SK-N-MC (cell line): ENCODE results near the gene SOHLH2.

ENCODE experiments used
- DNase-seq: peaks from one replicate; pipeline ENCODE4 v3.0.0-alpha.2; 2011; ENCODE audit warnings: low read depth, low spot score
- H3K27ac ChIP-seq: fragments of 200-600 bp; sonication (generic); 2 replicates; pipeline ENCODE4 v1.5.1; 2016; ENCODE audit warnings: mixed run types
- H3K36me3 ChIP-seq: fragments of 200-600 bp; sonication (generic); 2 replicates; pipeline ENCODE4 v1.6.1; 2017; ENCODE audit warnings: antibody characterized with exemption, low read length, mixed read lengths; ENCODE audit not compliant: insufficient read depth
- H3K4me3 ChIP-seq: fragments of 200-600 bp; sonication (generic); 2 replicates; pipeline ENCODE4 v1.5.1; 2016
- H3K9ac ChIP-seq: fragments of 200-600 bp; sonication (generic); 2 replicates; pipeline ENCODE4 v1.8.0; 2017; ENCODE audit warnings: mixed run types, mixed read lengths; ENCODE audit not compliant: insufficient read length
- H3K9me3 ChIP-seq: fragments of 200-600 bp; sonication (generic); 2 replicates; pipeline ENCODE4 v1.6.1; 2017; ENCODE audit warnings: low read depth, mild to moderate bottlenecking, antibody characterized with exemption, low read length, moderate library complexity, mixed read lengths
- EZH2 ChIP-seq: fragments of 200-600 bp; sonication (generic); IDR thresholded peaks from one replicate; pipeline ENCODE4 v1.6.1; 2017; ENCODE audit warnings: antibody characterized with exemption
- FOXP2 ChIP-seq: optimal IDR thresholded peaks from 2 replicates; pipeline ENCODE3; 2011; ENCODE audit warnings: mild to moderate bottlenecking, moderate library complexity; ENCODE audit not compliant: insufficient read depth; ENCODE audit errors: extremely low read length, control extremely low read depth
- POLR2AphosphoS5 ChIP-seq: IDR thresholded peaks from 2 replicates; pipeline ENCODE4 v1.6.1; 2012; ENCODE audit warnings: mild to moderate bottlenecking, low read depth, low read length, borderline replicate concordance

SOHLH2 gene

GRCh38 chr13:36132376-36132775 lies 82.0 kb downstream of the SOHLH2 start:
- no peaks in the 10 kb centered on the region for H3K9me3 ChIP-seq
- DNase-seq = no peak
- no peak overlapping the region for H3K9ac ChIP-seq
- no peak for TF ChIP-seq POLR2AphosphoS5
- no peak for TF ChIP-seq EZH2
- no peak overlapping the region for H3K4me3 ChIP-seq
- H3K27ac ChIP-seq = no peak overlapping the region
- H3K36me3 ChIP-seq = no peaks in the 10 kb centered on the region

GRCh38 chr13:36131931-36132297 lies 82.4 kb downstream of the SOHLH2 start:
- Histone ChIP-seq H3K4me3 (no peak overlapping the region), H3K36me3 (no peaks in the 10 kb centered on the region), H3K9me3 (no peaks in the 10 kb centered on the region), H3K9ac (no peak overlapping the region), H3K27ac (no peak overlapping the region)
- TF ChIP-seq FOXP2 = no peak
- no peak for TF ChIP-seq POLR2AphosphoS5
- no peak for TF ChIP-seq EZH2
- no peak for DNase-seq

GRCh38 chr13:36131222-36131930 lies 83.0 kb downstream of the SOHLH2 start, which contains the start of gene DCLK1:
TSS of gene DCLK1 (minus strand) at chr13:36131382.
- Histone ChIP-seq H3K9ac (no peak within 1 kb of the TSS), H3K4me3 (peak within 1 kb of the TSS; percentile 75), H3K9me3 (no peaks in the 10 kb centered on the region), H3K36me3 (no peaks in the 10 kb centered on the region), H3K27ac (no peak within 1 kb of the TSS)
- no peak for DNase-seq
- no peak for TF ChIP-seq FOXP2
- no peak for TF ChIP-seq POLR2AphosphoS5
- no peak for TF ChIP-seq EZH2

DNA sequence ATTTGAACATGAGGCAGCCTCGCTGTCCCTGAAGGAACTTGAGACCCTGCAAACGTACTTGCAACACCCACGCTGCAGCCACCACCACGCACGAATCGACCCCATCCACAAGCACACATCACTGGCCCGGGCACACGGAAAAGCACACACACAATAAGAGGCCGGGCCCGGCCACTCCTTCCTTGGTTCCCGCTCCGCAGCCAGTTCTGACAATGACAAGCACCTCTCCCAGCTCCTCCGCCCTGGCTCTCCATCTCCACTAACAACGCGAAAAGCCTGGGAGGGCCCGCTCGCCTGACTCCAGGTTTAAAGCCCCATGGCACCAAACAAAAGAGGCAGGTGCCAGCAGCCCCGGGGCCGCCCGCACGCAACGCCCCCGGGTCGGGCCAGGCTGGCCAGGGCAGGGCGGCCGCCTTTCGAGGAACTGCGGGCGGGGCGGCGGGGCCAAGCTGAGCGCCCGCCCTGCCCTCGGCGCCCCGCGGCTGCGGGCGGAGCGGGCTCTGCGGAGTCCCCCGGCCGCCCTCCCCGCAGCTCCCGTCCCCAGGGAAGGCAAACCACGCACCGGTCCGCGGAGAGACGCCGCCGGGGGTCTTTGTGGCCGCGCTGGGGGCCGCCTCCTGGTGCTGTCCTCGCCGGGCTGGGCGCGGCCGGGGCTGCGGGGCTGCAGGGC lies 83.7 kb downstream of the SOHLH2 start:
- no peak for DNase-seq
- H3K36me3 ChIP-seq = no peaks in the 10 kb centered on the region
- no peaks in the 10 kb centered on the region for H3K9me3 ChIP-seq
- TF ChIP-seq EZH2 (peak; percentile 60), FOXP2 (no peak), POLR2AphosphoS5 (no peak)
- peak overlapping the region; percentile 75 for H3K4me3 ChIP-seq
- no peak overlapping the region for H3K9ac ChIP-seq
- no peak overlapping the region for H3K27ac ChIP-seq

- Histone ChIP-seq H3K27ac (no peak overlapping the region), H3K9me3 (no peaks in the 10 kb centered on the region), H3K4me3 (no peak overlapping the region), H3K36me3 (no peaks in the 10 kb centered on the region), H3K9ac (no peak overlapping the region)
- TF ChIP-seq POLR2AphosphoS5 (no peak), FOXP2 (no peak), EZH2 (no peak)
- DNase-seq = no peak
Observed at GRCh38 chr13:36130193-36130551, 84.2 kb downstream of the SOHLH2 start.

GRCh38 chr13:36129539-36129938 lies 84.8 kb downstream of the SOHLH2 start:
- Histone ChIP-seq H3K4me3 (no peak overlapping the region), H3K9me3 (no peaks in the 10 kb centered on the region), H3K27ac (no peak overlapping the region), H3K9ac (no peak overlapping the region), H3K36me3 (no peaks in the 10 kb centered on the region)
- no peak for DNase-seq
- TF ChIP-seq FOXP2 = no peak
- TF ChIP-seq POLR2AphosphoS5 = no peak
- no peak for TF ChIP-seq EZH2

DNA sequence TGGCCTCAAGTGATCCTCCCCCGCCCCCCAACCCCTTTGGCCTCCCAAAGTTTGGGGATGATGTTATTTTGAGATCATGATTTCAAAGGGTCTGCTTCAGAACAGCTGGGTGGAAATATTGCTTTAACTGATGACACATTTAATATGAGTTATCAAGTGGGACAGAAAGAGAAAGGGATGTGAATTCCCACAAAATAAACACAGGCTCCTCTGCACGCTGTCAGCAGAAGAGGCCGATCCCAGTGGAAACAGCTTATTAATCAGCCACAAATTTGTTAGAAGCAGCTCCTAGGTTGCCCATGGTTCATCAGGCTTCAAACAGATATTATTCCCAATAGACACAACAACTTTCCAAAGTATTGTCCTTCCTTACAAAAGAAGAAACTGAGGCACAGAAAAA lies 87.9 kb downstream of the SOHLH2 start:
- no peaks in the 10 kb centered on the region for H3K36me3 ChIP-seq
- no peak overlapping the region for H3K27ac ChIP-seq
- H3K9me3 ChIP-seq = no peaks in the 10 kb centered on the region
- H3K9ac ChIP-seq = no peak overlapping the region
- TF ChIP-seq FOXP2 (no peak), POLR2AphosphoS5 (no peak), EZH2 (no peak)
- DNase-seq = no peak
- H3K4me3 ChIP-seq = no peak overlapping the region

DNA sequence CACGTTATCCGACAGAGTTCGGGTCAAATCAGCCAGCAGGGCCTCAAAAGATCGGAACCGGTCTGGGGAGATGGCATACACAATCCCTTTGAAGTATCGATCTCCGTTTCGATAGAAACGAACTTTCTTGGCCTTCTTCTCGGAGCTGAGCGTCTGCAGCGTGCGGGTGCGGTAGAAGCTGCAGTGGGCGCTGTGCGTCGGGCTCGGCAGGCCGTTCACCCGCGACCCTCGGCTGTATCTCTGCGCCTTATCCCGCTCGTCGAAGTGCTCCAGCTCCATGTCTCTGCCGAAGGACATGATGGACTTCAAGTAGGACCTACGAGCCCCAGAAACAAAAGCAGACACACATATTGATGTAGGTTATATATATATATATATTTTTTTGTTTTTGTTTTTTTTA lies 88.5 kb downstream of the SOHLH2 start:
- Histone ChIP-seq H3K27ac (no peak overlapping the region), H3K4me3 (no peak overlapping the region), H3K36me3 (no peaks in the 10 kb centered on the region), H3K9ac (no peak overlapping the region), H3K9me3 (no peaks in the 10 kb centered on the region)
- no peak for TF ChIP-seq EZH2
- no peak for TF ChIP-seq FOXP2
- no peak for TF ChIP-seq POLR2AphosphoS5
- no peak for DNase-seq
